GM12801 (cell line): Measurements from ENCODE around the gene SDR42E2.

Experiments used
- CTCF ChIP-seq: IDR thresholded peaks from one replicate; pipeline ENCODE4 v1.5.1; 2011; ENCODE audit warnings: control low read depth; ENCODE audit not compliant: insufficient read length; ENCODE audit errors: extremely low read depth

The SDR42E2 gene

GRCh38 chr16:22183335-22183734 is 21.0 kb downstream of the SDR42E2 start:
- no peak for TF ChIP-seq CTCF

- no peak for TF ChIP-seq CTCF
Measured at GRCh38 chr16:22183901-22184614, 21.8 kb downstream of the SDR42E2 start.

GRCh38 chr16:22184615-22184968 is 22.3 kb downstream of the SDR42E2 start:
- no peak for TF ChIP-seq CTCF

- TF ChIP-seq CTCF: no peak
Measured at GRCh38 chr16:22186517-22186916, 24.2 kb downstream of the SDR42E2 start.

GRCh38 chr16:22188267-22188594 is 25.9 kb downstream of the SDR42E2 start:
- TF ChIP-seq CTCF: no peak

- peak; percentile 49 for TF ChIP-seq CTCF
Measured at GRCh38 chr16:22188595-22189442, 26.5 kb downstream of the SDR42E2 start.

GRCh38 chr16:22189473-22190080 is 27.3 kb downstream of the SDR42E2 start:
- no peak for TF ChIP-seq CTCF
